SH-SY5Y (cell line): Measurements from ENCODE around the gene VRTN.

Source experiments
- GATA2 ChIP-seq: IDR thresholded peaks from 2 replicates; pipeline ENCODE4 v1.6.1; 2011; ENCODE audit warnings: mild to moderate bottlenecking, low read depth, low read length
- GATA3 ChIP-seq: IDR thresholded peaks from 2 replicates; pipeline ENCODE4 v1.6.1; 2011; ENCODE audit warnings: low read depth, mild to moderate bottlenecking, low read length, moderate library complexity

DNA sequence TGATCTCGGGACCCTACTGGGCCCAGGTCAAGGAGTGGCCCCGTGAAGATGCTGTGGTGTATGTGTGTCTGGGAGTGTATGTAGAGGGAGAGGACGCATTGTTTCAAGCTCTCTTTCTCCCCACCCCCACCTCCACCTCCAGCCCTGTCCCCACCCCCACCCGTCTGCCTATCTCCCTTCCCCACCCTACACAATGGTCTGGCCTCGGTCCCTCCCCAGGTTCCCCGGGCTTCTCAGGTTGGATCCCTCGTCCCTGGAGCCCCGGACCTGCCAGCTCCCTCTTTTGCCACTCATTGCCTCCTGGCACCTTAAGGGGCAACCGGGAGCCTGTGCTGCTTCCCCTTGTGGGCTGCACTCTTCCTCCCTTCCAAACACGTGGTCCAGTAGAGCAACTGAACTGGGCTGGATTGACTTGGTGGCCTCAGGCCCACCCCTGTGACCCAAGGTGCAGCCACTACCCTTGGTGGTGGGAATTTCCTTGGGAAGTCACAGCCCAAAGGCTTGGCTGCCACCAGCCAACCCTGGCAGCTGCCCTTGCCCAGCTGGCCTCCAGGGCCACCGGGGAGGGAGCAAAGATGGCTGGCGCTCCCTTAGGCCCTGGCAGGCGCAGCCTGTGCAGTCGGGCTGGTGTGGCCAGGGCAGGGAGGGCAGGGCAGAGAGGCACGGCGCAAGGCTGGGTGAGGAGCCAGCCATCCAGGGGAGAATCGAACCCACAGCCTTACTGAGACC, 628 bp downstream of the VRTN start:
- TF ChIP-seq GATA2 (no peak), GATA3 (no peak)
